Measurements from ENCODE around the gene SPATA33.
"Not testable (repeated sequence)": the region's sequence is repeated elsewhere in the genome, so short reads cannot be mapped to it uniquely, and the experiment has no call there.

The SPATA33 gene

GRCh38 chr16:89667000-89667399, 9.4 kb downstream of the SPATA33 start:
- not testable (repeated sequence) for DNase-seq

- no peak for DNase-seq
Measured at GRCh38 chr16:89667633-89668032, 10.0 kb downstream of the SPATA33 start.

GRCh38 chr16:89668790-89669158, 11.1 kb downstream of the SPATA33 start:
- DNase-seq, result no peak

DNA sequence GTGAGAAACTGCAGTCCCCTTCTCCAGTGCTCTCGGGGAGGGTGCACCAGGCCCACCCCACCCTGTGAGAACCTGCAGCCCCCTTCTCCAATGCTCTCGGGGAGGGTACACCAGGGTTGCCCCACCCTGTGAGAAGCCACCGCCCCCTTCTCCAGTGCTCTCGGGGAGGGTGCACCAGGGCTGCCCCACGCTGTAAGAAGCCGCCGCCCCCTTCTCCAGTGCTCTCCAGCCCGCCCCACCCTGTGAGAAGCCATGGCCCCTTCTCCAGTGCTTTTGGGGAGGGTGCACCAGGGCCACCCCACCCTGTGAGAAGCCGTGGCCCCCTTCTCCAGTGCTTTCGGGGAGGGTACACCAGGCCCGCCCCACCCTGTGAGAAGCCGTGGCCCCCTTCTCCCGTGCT, 12.1 kb downstream of the SPATA33 start:
- no peak for DNase-seq

GRCh38 chr16:89670496-89671431, 13.1 kb downstream of the SPATA33 start:
- no peak for DNase-seq

- not testable (repeated sequence) for DNase-seq
Measured at GRCh38 chr16:89671565-89671964, 13.9 kb downstream of the SPATA33 start.

- no peak for DNase-seq
Measured at GRCh38 chr16:89672177-89672941, 14.7 kb downstream of the SPATA33 start.

DNA sequence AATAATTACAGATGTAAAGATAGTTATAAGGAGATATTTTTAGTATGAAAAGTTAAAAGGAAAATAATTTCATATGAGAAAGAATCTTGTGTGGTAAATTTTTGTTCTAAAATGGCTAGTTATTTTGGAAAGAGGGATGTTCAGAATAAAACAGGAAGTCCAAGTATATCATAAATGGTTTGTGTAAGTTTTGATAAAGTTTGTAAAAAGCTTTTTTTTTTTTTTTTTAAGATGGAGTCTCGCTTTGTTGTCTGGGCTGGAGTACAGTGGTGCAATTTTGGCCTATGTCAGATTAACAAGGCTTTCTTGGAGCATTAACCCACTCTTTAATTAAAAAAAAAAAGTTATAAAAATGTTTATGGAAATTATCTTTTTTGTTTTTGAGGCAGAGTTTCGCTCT, 20.6 kb downstream of the SPATA33 start:
- no peak for DNase-seq

GRCh38 chr16:89685916-89686315, 28.3 kb downstream of the SPATA33 start:
- DNase-seq, result no peak

GRCh38 chr16:89686520-89687091, 29.0 kb downstream of the SPATA33 start, which contains the start of gene CDK10:
TSS of gene CDK10 (plus strand) at chr16:89686689. CDS start at chr16:89686711, 22 bp downstream.
- peak; percentile 49 for DNase-seq

DNA sequence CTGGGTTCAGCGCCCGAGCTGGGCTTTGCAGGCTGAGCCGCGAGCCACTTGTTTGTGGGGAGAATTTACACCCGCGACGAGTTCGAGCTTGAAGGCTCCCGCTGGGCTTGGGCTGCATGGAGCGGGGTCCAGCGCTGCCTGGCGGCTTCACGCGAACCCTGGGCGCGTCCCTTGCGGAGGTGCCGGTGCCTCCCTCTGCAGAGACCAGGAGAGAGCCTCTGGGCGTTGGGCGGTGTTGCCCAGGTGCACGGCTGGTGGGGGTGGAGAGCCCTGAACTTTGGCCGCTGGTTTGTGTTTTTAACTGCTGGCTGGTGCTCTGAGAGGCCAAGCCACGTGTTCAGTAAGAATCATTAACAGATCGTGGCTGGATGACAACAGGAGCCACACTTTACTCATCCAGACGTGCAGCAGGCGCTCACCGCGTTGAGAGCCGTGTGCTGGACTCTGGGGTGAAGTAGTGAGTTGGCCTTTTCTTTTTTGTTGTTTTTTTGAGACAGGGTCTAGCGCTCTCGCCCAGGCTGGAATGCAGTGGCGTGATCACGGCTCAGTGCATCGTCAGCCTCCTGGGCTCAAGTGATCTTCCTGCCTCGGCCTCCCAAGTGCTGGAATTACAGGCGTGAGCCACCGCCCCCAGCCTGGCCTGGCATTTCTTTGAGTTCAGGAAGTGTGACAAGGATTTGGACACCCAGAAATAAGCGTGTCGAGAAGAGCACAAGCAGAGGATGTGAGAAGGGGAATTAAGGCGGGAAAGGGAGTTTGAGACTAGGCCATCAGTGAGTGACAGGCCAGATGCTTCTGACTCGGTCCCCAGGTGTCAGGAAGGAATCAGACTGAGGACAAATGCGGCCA, 29.7 kb downstream of the SPATA33 start:
- no peak for DNase-seq

DNA sequence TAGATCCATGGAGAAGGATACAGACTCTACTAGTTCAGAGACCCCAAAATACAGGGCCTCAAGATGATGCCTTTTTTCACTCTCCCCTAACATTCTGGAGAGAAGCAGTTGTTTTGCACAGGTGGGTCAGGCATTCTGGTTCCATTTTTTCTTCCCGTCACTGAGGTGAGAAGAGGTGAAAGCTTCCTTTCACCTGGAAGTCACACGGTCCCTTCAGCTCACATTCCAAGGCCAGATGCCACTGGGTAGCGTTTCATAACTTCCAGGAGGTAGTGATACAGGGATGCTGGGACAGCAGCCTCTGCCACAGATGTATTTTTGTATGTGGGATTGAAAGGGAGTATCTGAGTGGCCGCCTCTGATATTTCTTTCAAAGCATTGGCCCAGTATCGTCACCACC, 30.8 kb downstream of the SPATA33 start:
- no peak for DNase-seq

DNA sequence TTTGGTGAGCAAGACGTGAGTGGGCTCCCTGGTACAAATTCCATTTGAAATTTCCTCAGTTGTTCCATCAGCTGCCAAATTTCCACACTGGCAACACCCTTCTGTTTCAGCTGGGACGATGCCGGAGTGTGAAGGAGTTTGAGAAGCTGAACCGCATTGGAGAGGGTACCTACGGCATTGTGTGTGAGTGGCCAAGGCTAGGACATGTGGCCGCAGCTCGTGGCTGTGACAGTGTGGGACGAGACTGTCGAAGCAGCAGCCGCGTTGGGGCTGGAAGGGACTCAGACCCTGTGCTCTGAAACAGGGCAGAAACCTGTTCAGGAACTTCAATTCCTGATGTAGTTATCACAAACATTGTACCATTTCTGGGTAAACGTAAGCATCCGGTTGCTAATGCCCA, 31.5 kb downstream of the SPATA33 start:
- no peak for DNase-seq

DNA sequence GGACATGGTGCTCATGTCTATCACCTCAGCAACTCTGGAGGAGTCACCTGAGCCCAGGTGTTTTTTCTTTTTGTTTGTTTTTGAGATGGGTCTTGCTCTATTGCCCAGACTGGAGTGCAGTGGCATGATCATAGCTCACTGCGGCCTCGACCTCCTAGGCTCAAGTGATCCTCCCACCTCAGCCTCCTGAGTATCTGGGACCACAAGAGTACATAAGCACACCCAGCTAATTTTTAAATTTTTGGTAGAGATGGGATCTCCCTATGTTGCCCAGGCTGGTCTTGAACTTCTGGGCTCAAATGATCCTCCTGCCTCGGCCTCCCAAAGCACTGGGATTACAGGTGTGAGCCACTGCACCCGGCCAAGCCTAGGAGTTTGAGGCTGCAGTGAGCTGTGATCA, 32.0 kb downstream of the SPATA33 start:
- not testable (repeated sequence) for DNase-seq

DNA sequence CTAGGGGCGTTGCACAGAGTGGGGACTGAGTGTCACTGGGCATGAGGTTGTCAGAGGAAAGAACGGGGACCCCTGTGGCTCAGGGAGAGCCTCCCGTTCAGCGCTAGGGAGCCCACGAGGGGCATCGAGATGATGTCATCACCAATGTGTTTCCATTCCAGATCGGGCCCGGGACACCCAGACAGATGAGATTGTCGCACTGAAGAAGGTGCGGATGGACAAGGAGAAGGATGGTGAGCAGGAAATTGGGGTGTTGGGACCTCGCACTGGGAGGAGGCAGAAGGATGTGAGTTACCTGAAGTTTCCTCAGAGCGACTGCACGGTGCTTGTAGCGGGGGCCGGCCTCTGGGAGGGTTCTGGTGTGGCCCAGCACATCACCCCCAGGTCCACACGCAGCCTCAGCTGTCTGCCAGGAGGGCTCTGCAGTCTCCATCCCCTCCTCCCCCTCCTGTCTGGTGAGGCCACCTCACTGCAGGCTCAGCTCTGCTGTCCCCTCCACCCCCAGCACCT, 32.8 kb downstream of the SPATA33 start:
- DNase-seq, result no peak

DNA sequence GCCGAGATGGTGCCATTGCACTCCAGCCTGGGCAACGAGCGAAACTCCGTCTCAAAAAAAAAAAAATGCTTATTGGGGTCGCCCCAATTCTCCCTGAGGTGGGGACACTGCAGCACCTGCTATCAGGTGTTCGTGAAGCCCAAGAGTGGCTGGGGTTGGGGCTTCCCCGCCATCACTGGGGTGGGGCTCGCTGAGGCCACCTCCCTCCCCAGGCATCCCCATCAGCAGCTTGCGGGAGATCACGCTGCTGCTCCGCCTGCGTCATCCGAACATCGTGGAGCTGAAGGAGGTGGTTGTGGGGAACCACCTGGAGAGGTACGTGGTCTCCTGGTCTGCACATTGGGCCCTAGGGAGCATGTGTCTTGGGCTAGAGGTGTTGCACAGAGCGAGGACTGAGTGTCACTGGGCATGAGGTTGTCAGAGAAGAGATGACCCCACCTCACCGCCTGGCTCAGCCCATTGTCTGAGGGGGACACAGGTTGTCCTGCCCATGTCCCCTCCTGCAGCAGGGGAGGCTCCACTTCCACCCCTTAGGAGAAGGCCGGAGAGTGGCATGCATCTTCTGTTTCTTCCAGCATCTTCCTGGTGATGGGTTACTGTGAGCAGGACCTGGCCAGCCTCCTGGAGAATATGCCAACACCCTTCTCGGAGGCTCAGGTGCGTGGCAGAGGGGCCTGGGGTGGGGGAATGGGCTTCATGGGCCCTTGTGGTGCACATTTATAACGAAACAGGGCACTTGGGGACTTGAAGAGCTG, 33.8 kb downstream of the SPATA33 start:
- DNase-seq, result no peak

DNA sequence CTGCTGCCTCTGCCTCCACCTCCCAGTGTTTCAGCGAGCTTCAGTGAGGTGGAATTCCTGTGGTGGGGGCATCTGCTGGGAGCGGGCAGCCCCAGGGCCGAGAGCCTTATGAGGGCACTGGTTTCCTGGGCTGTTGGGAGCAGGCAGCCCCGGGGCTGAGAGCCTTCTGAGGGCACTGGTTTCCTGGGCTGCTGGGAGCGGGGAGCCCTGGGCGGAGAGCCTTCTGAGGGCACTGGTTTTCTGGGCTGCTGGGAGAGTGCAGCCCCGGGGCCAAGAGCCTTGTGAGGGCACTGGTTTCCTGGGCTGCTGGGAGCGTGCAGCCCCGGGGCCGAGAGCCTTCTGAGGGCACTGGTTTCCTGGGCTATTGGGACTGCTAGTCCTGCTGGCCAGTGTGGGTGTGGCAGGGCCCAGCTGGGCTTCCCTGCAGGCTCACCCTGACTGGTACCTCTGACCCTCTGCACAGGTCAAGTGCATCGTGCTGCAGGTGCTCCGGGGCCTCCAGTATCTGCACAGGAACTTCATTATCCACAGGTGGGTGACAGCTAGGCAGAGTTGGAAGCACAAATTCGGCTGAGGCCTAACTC, 34.4 kb downstream of the SPATA33 start:
- no peak for DNase-seq

- DNase-seq, result no peak
Measured at GRCh38 chr16:89693289-89693731, 35.7 kb downstream of the SPATA33 start.

DNA sequence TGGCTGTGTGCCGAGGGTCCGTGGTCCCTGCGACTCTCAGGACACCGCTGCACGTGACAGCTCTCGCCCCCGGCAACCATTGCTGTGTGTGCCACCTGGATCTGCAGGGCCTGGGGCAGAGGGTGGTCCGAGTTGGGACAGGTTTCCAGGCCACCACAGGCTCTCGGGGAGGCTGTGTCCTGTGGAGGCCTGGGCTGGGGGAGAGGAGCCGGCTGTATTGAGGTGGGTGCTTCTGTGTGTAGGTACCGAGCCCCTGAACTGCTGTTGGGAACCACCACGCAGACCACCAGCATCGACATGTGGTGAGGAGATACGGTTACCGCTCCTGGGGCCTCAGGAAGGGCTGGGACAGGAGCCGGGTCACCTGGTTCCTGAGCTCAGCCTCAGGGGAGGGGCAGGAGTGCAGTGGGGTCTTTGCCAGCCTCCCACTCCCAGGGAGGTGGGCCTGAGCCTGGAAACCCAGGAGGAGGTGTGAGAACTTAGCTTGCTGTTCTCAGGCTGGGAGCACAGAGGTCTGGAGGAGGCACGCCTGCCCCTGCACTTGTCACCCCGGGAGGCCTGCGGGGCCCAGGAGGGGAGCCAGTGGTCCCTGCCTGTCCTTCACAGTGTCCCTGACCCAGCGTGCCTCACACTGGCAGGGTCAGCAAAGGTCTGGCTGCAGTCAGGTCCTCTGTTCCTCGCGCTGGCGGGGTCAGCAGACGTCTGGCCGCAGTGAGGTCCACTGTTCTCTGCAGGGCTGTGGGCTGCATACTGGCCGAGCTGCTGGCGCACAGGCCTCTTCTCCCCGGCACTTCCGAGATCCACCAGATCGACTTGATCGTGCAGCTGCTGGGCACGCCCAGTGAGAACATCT, 36.5 kb downstream of the SPATA33 start:
- DNase-seq, result no peak

DNA sequence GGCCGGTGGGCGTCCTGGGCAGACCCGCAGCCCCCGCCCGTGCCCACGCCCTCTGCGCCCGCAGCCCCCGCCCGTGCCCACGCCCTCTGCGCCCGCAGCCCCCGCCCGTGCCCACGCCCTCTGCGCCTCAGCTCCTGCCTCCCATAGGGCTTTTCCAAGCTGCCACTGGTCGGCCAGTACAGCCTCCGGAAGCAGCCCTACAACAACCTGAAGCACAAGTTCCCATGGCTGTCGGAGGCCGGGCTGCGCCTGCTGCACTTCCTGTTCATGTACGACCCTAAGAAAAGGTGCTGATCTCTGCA, 37.1 kb downstream of the SPATA33 start:
- not testable (repeated sequence) for DNase-seq

Measured in NCI-H510A (cell line).